ENCODE results near the gene EMD. TPM values are rescaled to one million over a fixed set of nuclear protein-coding genes. Genes with fewer than 3 reads are reported as not detected.

Gene EMD
- total and polyA plus RNA-seq, 7 donors, result 61.1 to 101 (median 78.2) TPM

DNA sequence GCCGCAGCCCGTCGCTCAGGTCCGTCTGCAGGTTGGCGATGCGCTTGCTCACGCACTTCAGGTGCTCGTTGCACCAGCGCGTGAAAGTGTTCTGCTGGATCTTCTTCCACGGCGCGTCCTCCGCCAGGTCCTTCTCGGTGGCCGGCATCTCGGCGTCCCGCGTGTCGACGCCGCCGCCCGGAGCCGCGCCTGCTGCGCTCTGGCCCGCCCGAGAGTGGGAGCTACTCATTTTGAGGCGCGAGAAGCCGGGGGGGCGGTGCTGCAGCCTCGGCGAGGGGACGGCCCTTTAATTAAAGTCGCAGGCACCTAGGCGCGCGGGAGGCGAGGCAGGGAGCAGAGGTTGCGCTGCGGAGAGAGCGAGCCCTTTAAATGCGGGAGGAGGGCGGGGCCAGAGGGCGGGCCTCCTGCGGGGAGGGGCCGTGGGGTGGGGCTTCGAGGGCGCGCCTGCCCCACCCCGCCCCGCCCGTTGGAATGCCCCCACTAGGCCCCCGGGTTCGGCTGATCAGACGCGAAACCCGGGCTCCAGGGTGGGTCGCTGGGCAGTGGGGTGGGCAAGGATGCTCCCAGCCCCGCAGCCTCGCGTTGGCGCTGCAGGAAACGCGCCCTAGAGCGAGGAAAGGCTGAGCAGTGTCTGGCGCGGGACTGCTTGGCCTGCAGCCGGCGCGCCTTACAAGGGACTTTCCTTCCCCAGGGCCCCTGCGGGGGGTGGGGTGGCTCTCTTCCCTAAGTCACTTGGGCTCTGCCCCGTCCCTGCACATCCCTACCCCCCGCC, 7.9 kb upstream of the EMD start:
- intact Hi-C loops (cut with DNase I), result no loop called here
- H3K4me1 ChIP-seq, result peaks cover 8% of the 10 kb centered on the region
- TF ChIP-seq, protein P1, sequence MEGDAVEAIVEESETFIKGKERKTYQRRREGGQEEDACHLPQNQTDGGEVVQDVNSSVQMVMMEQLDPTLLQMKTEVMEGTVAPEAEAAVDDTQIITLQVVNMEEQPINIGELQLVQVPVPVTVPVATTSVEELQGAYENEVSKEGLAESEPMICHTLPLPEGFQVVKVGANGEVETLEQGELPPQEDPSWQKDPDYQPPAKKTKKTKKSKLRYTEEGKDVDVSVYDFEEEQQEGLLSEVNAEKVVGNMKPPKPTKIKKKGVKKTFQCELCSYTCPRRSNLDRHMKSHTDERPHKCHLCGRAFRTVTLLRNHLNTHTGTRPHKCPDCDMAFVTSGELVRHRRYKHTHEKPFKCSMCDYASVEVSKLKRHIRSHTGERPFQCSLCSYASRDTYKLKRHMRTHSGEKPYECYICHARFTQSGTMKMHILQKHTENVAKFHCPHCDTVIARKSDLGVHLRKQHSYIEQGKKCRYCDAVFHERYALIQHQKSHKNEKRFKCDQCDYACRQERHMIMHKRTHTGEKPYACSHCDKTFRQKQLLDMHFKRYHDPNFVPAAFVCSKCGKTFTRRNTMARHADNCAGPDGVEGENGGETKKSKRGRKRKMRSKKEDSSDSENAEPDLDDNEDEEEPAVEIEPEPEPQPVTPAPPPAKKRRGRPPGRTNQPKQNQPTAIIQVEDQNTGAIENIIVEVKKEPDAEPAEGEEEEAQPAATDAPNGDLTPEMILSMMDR (IDR thresholded peaks at IDR 0.05), result no peak
- H3K27me3 ChIP-seq (ENCODE audit: insufficient read depth in 3 of 3, low read length in 2 of 3), result no peaks in the 10 kb centered on the region
- peak overlapping the region; percentile 69 for H3K4me3 ChIP-seq
- WGBS, 3 donors, result 0 to 27% (median 1%) methylated on average over 23 to 74 of the region's 77 CpGs
- no peaks in the 10 kb centered on the region for H3K36me3 ChIP-seq (ENCODE audit: insufficient read depth in 1 of 2, low read depth in 1 of 2)
- peak; percentile 78 to 86 (median 82) for ATAC-seq
- peak overlapping the region; percentile 71 for H3K27ac ChIP-seq
- H3K9me3 ChIP-seq, result no peaks in the 10 kb centered on the region
- DNase-seq, result peak; percentile 94 to 96

DNA sequence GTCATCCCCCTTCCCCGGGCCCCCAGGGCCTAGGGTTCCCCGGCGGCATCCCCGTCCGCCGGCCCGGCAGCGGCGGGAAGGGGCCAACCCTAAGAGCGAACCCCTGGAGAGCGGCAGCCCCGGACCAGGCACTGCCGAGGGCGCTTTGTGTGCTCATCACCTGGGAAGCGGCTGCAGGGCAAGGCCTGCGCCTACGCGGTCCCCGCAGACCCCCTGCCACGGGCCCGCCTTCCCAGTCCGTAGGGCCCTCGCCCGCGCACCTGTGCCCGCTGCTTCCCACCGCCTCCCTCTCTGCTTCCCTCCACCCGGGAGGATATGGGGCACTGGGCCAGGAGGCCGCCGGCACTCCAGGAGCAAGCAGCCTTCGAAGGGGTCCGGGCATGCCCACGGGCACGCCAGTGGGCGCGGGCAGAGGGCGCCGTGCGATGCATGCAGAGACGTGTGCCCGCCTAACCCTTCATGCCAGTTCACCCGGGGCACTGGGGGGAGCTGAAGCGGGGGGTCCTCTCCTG, 7.2 kb upstream of the EMD start:
- intact Hi-C loops (cut with DNase I), result no loop called here
- H3K4me1 ChIP-seq, result peaks cover 5% of the 10 kb centered on the region

DNA sequence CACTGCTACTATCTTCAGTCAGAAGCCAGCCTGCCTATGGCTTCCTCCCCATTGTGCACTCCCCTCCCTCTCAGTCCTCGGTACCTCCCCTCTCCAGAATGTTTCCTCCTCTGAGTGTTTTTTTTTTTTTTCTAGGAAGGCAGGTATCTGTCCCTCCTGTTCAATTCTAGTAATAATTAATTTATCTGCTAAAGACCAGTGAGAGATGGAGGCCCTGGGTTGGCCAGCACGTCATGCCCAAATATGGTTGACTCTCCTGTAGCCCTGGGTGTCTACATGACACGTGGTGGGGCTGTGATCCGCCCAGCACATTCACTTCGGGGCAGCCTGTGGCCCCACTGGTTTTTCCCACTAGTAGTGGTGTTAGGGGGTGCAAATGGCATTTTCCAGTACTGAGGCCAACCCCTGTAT, 6.5 kb upstream of the EMD start:
- no peak for ATAC-seq
- peak overlapping the region; percentile 69 for H3K4me3 ChIP-seq
- intact Hi-C loops (cut with DNase I), result no loop called here
- peak overlapping the region; percentile 23 for H3K27ac ChIP-seq
- DNase-seq, result no peak
- WGBS, 3 donors, result 46 to 61% (median 54%) methylated on average over 5 of the region's 5 CpGs
- no peaks in the 10 kb centered on the region for H3K9me3 ChIP-seq
- peaks cover 5% of the 10 kb centered on the region for H3K4me1 ChIP-seq
- TF ChIP-seq, protein P1 (IDR thresholded peaks at IDR 0.05), result no peak
- no peaks in the 10 kb centered on the region for H3K27me3 ChIP-seq (ENCODE audit: insufficient read depth in 3 of 3, low read length in 2 of 3)
- no peaks in the 10 kb centered on the region for H3K36me3 ChIP-seq (ENCODE audit: insufficient read depth in 1 of 2, low read depth in 1 of 2)

More for the DNA sequence above, 7.2 kb upstream of the EMD start:
- TF ChIP-seq, protein P1 (IDR thresholded peaks at IDR 0.05), result no peak
- ATAC-seq, result no peak
- no peaks in the 10 kb centered on the region for H3K27me3 ChIP-seq (ENCODE audit: insufficient read depth in 3 of 3, low read length in 2 of 3)
- no peaks in the 10 kb centered on the region for H3K36me3 ChIP-seq (ENCODE audit: insufficient read depth in 1 of 2, low read depth in 1 of 2)
- no peaks in the 10 kb centered on the region for H3K9me3 ChIP-seq
- WGBS, 3 donors, result 16 to 44% (median 32%) methylated on average over 29 to 42 of the region's 43 CpGs
- H3K27ac ChIP-seq, result peak overlapping the region; percentile 41
- peak overlapping the region; percentile 69 for H3K4me3 ChIP-seq
- no peak for DNase-seq

DNA sequence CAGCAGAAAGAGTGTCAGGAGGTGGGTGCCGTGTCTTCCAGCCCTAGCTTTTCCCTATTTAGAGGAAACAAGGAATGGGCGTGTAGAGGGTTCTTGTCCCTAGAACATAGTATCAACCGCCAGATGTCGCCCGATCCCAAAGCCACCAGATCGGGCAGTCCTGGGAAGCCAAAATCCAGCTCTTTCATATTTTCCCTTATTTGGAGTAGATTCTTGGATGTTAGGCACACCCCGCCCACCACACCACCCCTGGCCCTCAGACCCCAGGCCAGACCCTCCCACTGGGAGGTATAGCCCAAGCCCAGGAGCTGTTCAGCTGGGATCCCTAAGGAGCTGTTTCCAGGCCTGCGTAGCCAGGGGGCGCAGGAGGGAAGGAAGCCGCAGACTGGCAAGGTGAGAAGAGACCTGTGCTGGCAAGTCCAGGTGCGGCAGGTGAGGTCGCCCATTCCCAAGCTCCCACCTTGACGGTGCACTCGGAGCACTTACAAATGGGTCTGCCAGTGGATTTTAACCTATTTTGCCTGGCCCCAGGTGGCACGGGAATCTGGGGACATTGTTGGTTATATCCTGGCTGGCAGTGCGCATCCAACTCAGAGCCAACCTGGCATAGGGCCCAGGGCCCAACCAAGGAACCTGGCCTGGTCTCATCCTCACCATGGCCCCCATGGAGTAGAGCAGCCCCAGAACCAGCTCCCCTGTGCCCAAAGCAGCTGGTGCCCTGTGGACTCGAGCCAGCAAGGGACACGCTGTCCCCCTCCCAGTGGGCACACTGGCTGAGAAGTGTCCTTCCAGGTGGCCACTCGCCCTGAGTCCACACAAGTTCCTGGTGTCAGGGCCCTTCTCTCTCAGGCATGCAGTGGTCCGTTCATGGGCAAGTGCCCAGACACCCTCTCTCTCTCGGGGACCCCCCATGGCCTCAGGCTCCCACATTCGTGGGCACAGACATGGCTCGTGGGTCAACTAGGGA, 5.5 kb upstream of the EMD start:
- peak overlapping the region; percentile 62 for H3K4me3 ChIP-seq
- TF ChIP-seq, protein P1 (IDR thresholded peaks at IDR 0.05), result peak; percentile 52
- peaks cover 5% of the 10 kb centered on the region for H3K4me1 ChIP-seq
- H3K27me3 ChIP-seq (ENCODE audit: insufficient read depth in 3 of 3, low read length in 2 of 3), result no peaks in the 10 kb centered on the region
- H3K9me3 ChIP-seq, result no peaks in the 10 kb centered on the region
- WGBS, 3 donors, result 7 to 35% (median 12%) methylated on average over 16 to 23 of the region's 23 CpGs
- ATAC-seq, result peak in 2 of 4 donors; percentile 24 to 36
- peak in 1 of 2 donors; percentile 69 for DNase-seq
- peak overlapping the region; percentile 72 for H3K27ac ChIP-seq
- intact Hi-C loops (cut with DNase I), result loop anchor here in 1 of 2 donors (2.0 kb wide), 1 partner anchor 161 kb away; no protein-coding TSS in a partner anchor
- H3K36me3 ChIP-seq (ENCODE audit: insufficient read depth in 1 of 2, low read depth in 1 of 2), result no peaks in the 10 kb centered on the region
